ENCODE results near the gene INO80.
"Not testable (repeated sequence)": the region's sequence is repeated elsewhere in the genome, so short reads cannot be mapped to it uniquely, and the experiment has no call there.

Gene INO80

GRCh38 chr15:40959331-40960141 lies 156.5 kb downstream of the INO80 start:
- DNase-seq, result no peak

GRCh38 chr15:40958723-40959122 lies 157.4 kb downstream of the INO80 start:
- no peak for DNase-seq

- DNase-seq, result no peak
Observed at GRCh38 chr15:40958146-40958545, 157.9 kb downstream of the INO80 start.

GRCh38 chr15:40957581-40958051 lies 158.5 kb downstream of the INO80 start:
- no peak for DNase-seq

GRCh38 chr15:40957041-40957555 lies 159.0 kb downstream of the INO80 start:
- DNase-seq, result no peak

GRCh38 chr15:40956541-40956982 lies 159.5 kb downstream of the INO80 start:
- DNase-seq, result no peak

GRCh38 chr15:40955930-40956540 lies 160.0 kb downstream of the INO80 start:
- no peak for DNase-seq

- no peak for DNase-seq
Observed at GRCh38 chr15:40955141-40955903, 160.8 kb downstream of the INO80 start.

- DNase-seq, result not testable (repeated sequence)
Observed at GRCh38 chr15:40954158-40954848, 161.8 kb downstream of the INO80 start.

GRCh38 chr15:40953713-40954074 lies 162.4 kb downstream of the INO80 start:
- DNase-seq, result no peak

- peak; percentile 98 for DNase-seq
Observed at GRCh38 chr15:40952901-40953712, 163.0 kb downstream of the INO80 start, which contains the start of gene CHAC1. Gene CHAC1 (plus strand): TSS chr15:40953471. CDS start chr15:40953584, 113 bp downstream.

GRCh38 chr15:40952301-40952900 lies 163.7 kb downstream of the INO80 start:
- DNase-seq, result no peak

- DNase-seq, result no peak
Observed at GRCh38 chr15:40951764-40952163, 164.3 kb downstream of the INO80 start.

GRCh38 chr15:40949756-40950207 lies 166.3 kb downstream of the INO80 start:
- no peak for DNase-seq

- DNase-seq, result no peak
Observed at GRCh38 chr15:40948706-40949473, 167.2 kb downstream of the INO80 start.

GRCh38 chr15:40944510-40945296 lies 171.4 kb downstream of the INO80 start:
- no peak for DNase-seq

- no peak for DNase-seq
Observed at GRCh38 chr15:40943764-40944365, 172.2 kb downstream of the INO80 start.

- DNase-seq, result no peak
Observed at GRCh38 chr15:40942878-40943277, 173.2 kb downstream of the INO80 start.

- DNase-seq, result no peak
Observed at GRCh38 chr15:40942337-40942854, 173.7 kb downstream of the INO80 start.

Measured in activated CD8-positive, alpha-beta memory T cell treated with anti-CD3 and anti-CD28 coated beads, Interleukin-2, amount 50 U/mL, for 48 hours (primary cell).